HepG2 (cell line): ENCODE results near the gene GNG3. TPM values are rescaled to one million over a fixed set of nuclear protein-coding genes. Genes with fewer than 3 reads are reported as not detected.

Experiments used
- ARNT2 ChIP-seq: sonication (generic); formaldehyde crosslinking; IDR thresholded peaks from 2 replicates; pipeline ENCODE4 v1.8.0; 2022; ENCODE audit warnings: mild to moderate bottlenecking, low read depth, missing genetic modification reagents, moderate library complexity
- CEBPZ ChIP-seq: IDR thresholded peaks from 2 replicates; pipeline ENCODE4 v1.6.1; 2012; ENCODE audit warnings: low read length, improper control_type of control experiment
- ETV5 ChIP-seq: IDR thresholded peaks from 2 replicates; pipeline ENCODE4 v1.6.1; 2018; ENCODE audit warnings: missing biosample characterization, missing genetic modification reagents, inconsistent platforms, borderline replicate concordance
- GFI1 ChIP-seq: sonication (generic); formaldehyde crosslinking; IDR thresholded peaks from 2 replicates; pipeline ENCODE4 v1.5.0; 2020; ENCODE audit warnings: missing genetic modification reagents, mild to moderate bottlenecking, borderline replicate concordance
- HDAC2 ChIP-seq: sonication (generic); formaldehyde crosslinking; IDR thresholded peaks from 2 replicates; pipeline ENCODE4 v1.4.0; 2020; ENCODE audit warnings: missing genetic modification reagents
- KAT8 ChIP-seq: IDR thresholded peaks from 2 replicates; pipeline ENCODE4 v1.6.1; 2016; ENCODE audit warnings: missing genetic modification reagents, missing compliant biosample characterization
- KMT2B ChIP-seq: IDR thresholded peaks from 2 replicates; pipeline ENCODE4 v1.6.1; 2016; ENCODE audit warnings: missing genetic modification reagents, missing compliant biosample characterization
- NONO ChIP-seq, 2 experiments: fragments of 450-650 bp in 1 of 2; sonication (generic) in 1 of 2; formaldehyde crosslinking in 1 of 2; IDR thresholded peaks in 1 of 2; conservative IDR thresholded peaks in 1 of 2; 2 replicates each; pipeline versions ENCODE4 v1.6.1 to v1.8.0; 2017 to 2022; ENCODE audit warnings: mild to moderate bottlenecking in 1 of 2, missing genetic modification reagents in 1 of 2, moderate library complexity in 1 of 2
- POLR2G ChIP-seq: fragments of 200-400 bp; formaldehyde crosslinking; IDR thresholded peaks from 2 replicates; pipeline ENCODE4 v1.6.1; 2018; ENCODE audit warnings: mild to moderate bottlenecking, low read depth, low read length, moderate library complexity
- SOX13 ChIP-seq, 3 experiments: fragments of 450-650 bp in 1 of 3; sonication (generic) in 1 of 3; formaldehyde crosslinking in 1 of 3; IDR thresholded peaks in 2 of 3; conservative IDR thresholded peaks in 1 of 3; 2 replicates each; pipeline versions ENCODE4 v1.5.0 to v1.6.1; 2016 to 2020; ENCODE audit warnings: antibody characterized with exemption in 1 of 3, mild to moderate bottlenecking in 1 of 3, missing compliant biosample characterization in 1 of 3, missing genetic modification reagents in 1 of 3, moderate library complexity in 1 of 3
- STAG1 ChIP-seq: sonication (generic); formaldehyde crosslinking; IDR thresholded peaks from 2 replicates; pipeline ENCODE4 v1.4.0; 2020; ENCODE audit warnings: missing genetic modification reagents
- ZGPAT ChIP-seq: IDR thresholded peaks from 2 replicates; pipeline ENCODE4 v1.6.1; 2016; ENCODE audit warnings: mild to moderate bottlenecking
- ZNF280D ChIP-seq: sonication (generic); formaldehyde crosslinking; IDR thresholded peaks from 2 replicates; pipeline ENCODE4 v1.5.1; 2020; ENCODE audit warnings: mild to moderate bottlenecking, missing genetic modification reagents
- ZNF335 ChIP-seq: sonication (generic); formaldehyde crosslinking; IDR thresholded peaks from 2 replicates; pipeline ENCODE4 v1.4.0; 2020; ENCODE audit warnings: missing genetic modification reagents
- ZNF496 ChIP-seq: sonication (generic); formaldehyde crosslinking; IDR thresholded peaks from 2 replicates; pipeline ENCODE4 v1.8.1; 2023; ENCODE audit warnings: mild to moderate bottlenecking, moderate library complexity, missing genetic modification reagents; ENCODE audit not compliant: insufficient replicate concordance
- ZNF7 ChIP-seq: IDR thresholded peaks from 2 replicates; pipeline ENCODE4 v1.6.1; 2016; ENCODE audit warnings: missing biosample characterization, missing genetic modification reagents
- ZNF747 ChIP-seq: sonication (generic); formaldehyde crosslinking; IDR thresholded peaks from 2 replicates; pipeline ENCODE4 v1.8.1; 2023; ENCODE audit warnings: missing genetic modification reagents, mild to moderate bottlenecking, borderline replicate concordance
- ZSCAN31 ChIP-seq: sonication (generic); formaldehyde crosslinking; IDR thresholded peaks from 2 replicates; pipeline ENCODE4 v1.5.0; 2020; ENCODE audit warnings: low read depth, mild to moderate bottlenecking, missing genetic modification reagents
- polyA plus RNA-seq, 8 experiments: library from polyadenylated mRNA; depleted of rRNA in 3 of 8; stranded (reverse) in 7 of 8; unstranded in 1 of 8; fragments of >200 nt; fragmentation: Illumina TruSeq in 4 of 8; extraction: Trizol in 4 of 8; gene quantifications; 2 replicates each; pipeline versions ENCODE4 v1.2.1 to v1.2.3, GENCODE V29; 2011 to 2016; ENCODE audit warnings: low read depth in 4 of 8, missing spikeins in 1 of 8, mixed read lengths in 1 of 8; ENCODE audit not compliant: insufficient read depth in 1 of 8
- total RNA-seq, 5 experiments: library from RNA; depleted of rRNA; stranded (reverse); fragments of >200 nt; fragmentation: Illumina TruSeq; extraction: Trizol; gene quantifications; 2 replicates each; pipeline ENCODE4 v1.2.3, GENCODE V29; 2016; ENCODE audit warnings: low read depth in 1 of 5

GNG3 gene
- total and polyA plus RNA-seq, 2 of the 13 experiments (the other 11 are each of a cell fraction or from before 2014, with no cell fraction given), result not detected

DNA sequence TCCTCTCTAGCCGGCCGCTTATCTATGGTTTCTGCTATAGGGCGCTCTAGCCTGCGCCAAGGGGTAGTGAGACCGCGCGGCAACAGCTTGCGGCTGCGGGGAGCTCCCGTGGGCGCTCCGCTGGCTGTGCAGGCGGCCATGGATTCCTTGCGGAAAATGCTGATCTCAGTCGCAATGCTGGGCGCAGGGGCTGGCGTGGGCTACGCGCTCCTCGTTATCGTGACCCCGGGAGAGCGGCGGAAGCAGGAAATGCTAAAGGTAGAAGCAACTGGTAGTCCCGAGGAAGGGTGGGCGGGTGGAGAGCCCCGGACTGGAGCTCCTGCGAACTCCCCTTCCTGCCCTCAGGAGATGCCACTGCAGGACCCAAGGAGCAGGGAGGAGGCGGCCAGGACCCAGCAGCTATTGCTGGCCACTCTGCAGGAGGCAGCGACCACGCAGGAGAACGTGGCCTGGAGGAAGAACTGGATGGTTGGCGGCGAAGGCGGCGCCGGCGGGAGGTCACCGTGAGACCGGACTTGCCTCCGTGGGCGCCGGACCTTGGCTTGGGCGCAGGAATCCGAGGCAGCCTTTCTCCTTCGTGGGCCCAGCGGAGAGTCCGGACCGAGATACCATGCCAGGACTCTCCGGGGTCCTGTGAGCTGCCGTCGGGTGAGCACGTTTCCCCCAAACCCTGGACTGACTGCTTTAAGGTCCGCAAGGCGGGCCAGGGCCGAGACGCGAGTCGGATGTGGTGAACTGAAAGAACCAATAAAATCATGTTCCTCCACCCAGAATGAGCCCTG lies 35.7 kb upstream of the GNG3 start, which contains the start of the genes LBHD1 and UQCC3 (continued):
- TF ChIP-seq NONO (IDR thresholded peaks at IDR 0.05), result no peak
- peak; percentile 94 for TF ChIP-seq NONO (CRISPR knock-in tag; conservative IDR thresholded peaks at IDR 0.05)
- TF ChIP-seq ZNF496 (CRISPR knock-in tag), result no peak
- peak; percentile 23 for TF ChIP-seq ZNF335 (CRISPR knock-in tag)
- TF ChIP-seq ZNF747 (CRISPR knock-in tag), result peak; percentile 80
- TF ChIP-seq ZNF7 (CRISPR knock-in tag), result no peak
- TF ChIP-seq ETV5 (CRISPR knock-in tag), result peak; percentile 45; the same call in 1 of the 2 replicates
- peak; percentile 81 for TF ChIP-seq ZGPAT (CRISPR knock-in tag)
- TF ChIP-seq ARNT2 (CRISPR knock-in tag), result peak; percentile 90
- no peak for TF ChIP-seq CEBPZ
- peak; percentile 48; the same call in 1 of the 2 replicates for TF ChIP-seq HDAC2 (CRISPR knock-in tag)
- peak; percentile 94 for TF ChIP-seq KAT8
- peak; percentile 87 for TF ChIP-seq KMT2B (CRISPR knock-in tag)
- no peak for TF ChIP-seq SOX13 (IDR thresholded peaks at IDR 0.05)
- peak in 1 of 2 experiments; percentile 7; a peak in 1 of 4 replicates for TF ChIP-seq SOX13 (CRISPR knock-in tag; conservative IDR thresholded peaks at IDR 0.05 in 1 of 2, IDR thresholded peaks at IDR 0.05 in 1 of 2)
- TF ChIP-seq ZSCAN31 (CRISPR knock-in tag), result peak; percentile 61
- peak; percentile 92 for TF ChIP-seq POLR2G
- peak; percentile 17; the same call in 1 of the 2 replicates for TF ChIP-seq ZNF280D
- TF ChIP-seq GFI1, result peak; percentile 70; the same call in 1 of the 2 replicates
- TF ChIP-seq STAG1 (CRISPR knock-in tag), result 0 out of 2 replicates have a peak, but pooled peaks have one; percentile 4
